Suprapubic skin (tissue), 4 donors: Measurements from ENCODE around the gene CHN1.

Source experiments
- EP300 ChIP-seq: sonication (generic); formaldehyde crosslinking; IDR thresholded peaks from one replicate; pipeline ENCODE4 v1.6.1; 2017; ENCODE audit warnings: antibody characterized with exemption
- POLR2AphosphoS5 ChIP-seq, 3 donors: sonication (generic); formaldehyde crosslinking; IDR thresholded peaks; one replicate each; pipeline ENCODE4 v1.6.1; 2017; ENCODE audit warnings: antibody characterized with exemption in 3 of 3
- TF ChIP-seq, protein P1 (sequence below), 2 donors: fragments of 200-600 bp in 1 of 2; fragments of 450-650 bp in 1 of 2; sonication (generic) in 1 of 2; IDR thresholded peaks; one replicate each; pipeline ENCODE4 v1.5.1; 2016 to 2019; ENCODE audit warnings: antibody characterized with exemption in 2 of 2, mild to moderate bottlenecking in 1 of 2, moderate library complexity in 1 of 2

DNA sequence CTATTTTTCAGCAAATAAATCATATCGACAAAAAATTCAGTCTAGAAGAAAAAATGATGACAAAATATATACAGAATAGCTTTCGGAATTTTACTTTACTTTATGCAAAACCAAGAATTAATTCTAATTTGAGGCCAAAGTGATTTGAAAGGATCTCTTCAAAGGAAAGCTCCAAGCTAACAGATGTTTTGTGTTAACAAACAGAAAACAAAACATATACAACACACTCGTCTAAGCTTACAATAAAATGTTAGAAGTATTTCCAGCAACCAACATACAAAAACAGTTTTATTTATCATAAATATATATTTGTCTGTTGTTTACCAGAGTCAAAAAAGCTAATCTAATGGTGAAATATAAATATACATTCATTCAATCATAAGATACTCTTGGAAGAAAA, 122.8 kb downstream of the CHN1 start:
- TF ChIP-seq, protein P1, sequence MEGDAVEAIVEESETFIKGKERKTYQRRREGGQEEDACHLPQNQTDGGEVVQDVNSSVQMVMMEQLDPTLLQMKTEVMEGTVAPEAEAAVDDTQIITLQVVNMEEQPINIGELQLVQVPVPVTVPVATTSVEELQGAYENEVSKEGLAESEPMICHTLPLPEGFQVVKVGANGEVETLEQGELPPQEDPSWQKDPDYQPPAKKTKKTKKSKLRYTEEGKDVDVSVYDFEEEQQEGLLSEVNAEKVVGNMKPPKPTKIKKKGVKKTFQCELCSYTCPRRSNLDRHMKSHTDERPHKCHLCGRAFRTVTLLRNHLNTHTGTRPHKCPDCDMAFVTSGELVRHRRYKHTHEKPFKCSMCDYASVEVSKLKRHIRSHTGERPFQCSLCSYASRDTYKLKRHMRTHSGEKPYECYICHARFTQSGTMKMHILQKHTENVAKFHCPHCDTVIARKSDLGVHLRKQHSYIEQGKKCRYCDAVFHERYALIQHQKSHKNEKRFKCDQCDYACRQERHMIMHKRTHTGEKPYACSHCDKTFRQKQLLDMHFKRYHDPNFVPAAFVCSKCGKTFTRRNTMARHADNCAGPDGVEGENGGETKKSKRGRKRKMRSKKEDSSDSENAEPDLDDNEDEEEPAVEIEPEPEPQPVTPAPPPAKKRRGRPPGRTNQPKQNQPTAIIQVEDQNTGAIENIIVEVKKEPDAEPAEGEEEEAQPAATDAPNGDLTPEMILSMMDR (IDR thresholded peaks at IDR 0.05), result no peak
- TF ChIP-seq POLR2AphosphoS5 (IDR thresholded peaks at IDR 0.05) (no peak), EP300 (no peak)
